HCT116 (cell line): ENCODE measurements around the gene GNPDA1. TPM values are rescaled to one million over a fixed set of nuclear protein-coding genes. Genes with fewer than 3 reads are reported as not detected.
"Not testable (repeated sequence)": the region's sequence is repeated elsewhere in the genome, so short reads cannot be mapped to it uniquely, and the experiment has no call there.

ENCODE experiments used
- ATAC-seq: fragments of 200-7000 bp; cut with Tn5 transposase; 2 replicates; pipeline ENCODE4 v1.9.1; 2020; ENCODE audit warnings: mild to moderate bottlenecking, moderate library complexity
- BruUV-seq: library from RNA; stranded (reverse); fragments of 400-500 nt; replicated peaks from 2 replicates; lab custom pipeline; 2021; lab: Mats Ljungman, UMichigan
- CTCF ChIA-PET: fragments of 300-600 bp; sonication (Branson Sonifier 250); formaldehyde crosslinking; loops from one replicate; lab custom pipeline; 2021; ENCODE audit warnings: antibody characterized with exemption; lab: Charles Lee
- POLR2A ChIA-PET: fragments of 300-600, 350-600 bp; sonication (Branson Sonifier 250); formaldehyde crosslinking; loops from one replicate; lab custom pipeline; 2021; ENCODE audit warnings: antibody characterized with exemption; lab: Charles Lee
- RAD21 ChIA-PET, 2 experiments: fragments of 300-600 bp; sonication (Branson Sonifier 250); formaldehyde crosslinking; loops; one replicate each; lab custom pipeline; 2023; ENCODE audit warnings: low total read pairs in 2 of 2; ENCODE audit not compliant: uncharacterized antibody in 2 of 2, unreplicated experiment in 2 of 2, low non-redundant PET in 1 of 2; lab: Charles Lee
- DNase-seq: peaks from one replicate; pipeline ENCODE4 v3.0.0-alpha.2; 2010; ENCODE audit warnings: low read depth, low spot score
- H2AFZ ChIP-seq: fragments of 200-600 bp; shearing (Covaris generic), sonication (generic); 2 replicates; pipeline ENCODE4 v1.6.1; 2017; ENCODE audit warnings: low read depth, mixed run types, mixed read lengths, antibody characterized with exemption, low read length; ENCODE audit not compliant: poor library complexity, severe bottlenecking
- H3K27ac ChIP-seq: 2 replicates; pipeline ENCODE4 v1.5.1; 2012; ENCODE audit warnings: low read depth, low read length
- H3K27me3 ChIP-seq: fragments of 200-600 bp; sonication (generic); 2 replicates; pipeline ENCODE4 v1.6.1; 2016; ENCODE audit warnings: mixed run types, low read length, mixed read lengths; ENCODE audit not compliant: insufficient read depth
- H3K36me3 ChIP-seq, 2 experiments: fragments of 200-500 bp in 1 of 2; fragments of 200-600 bp in 1 of 2; sonication (Bioruptor generic) in 1 of 2; sonication (generic) in 1 of 2; 2 replicates each; pipeline versions ENCODE4 v1.5.1 to v1.6.1; 2014 to 2016; ENCODE audit warnings: low read length in 2 of 2, inconsistent platforms in 1 of 2, mixed read lengths in 1 of 2, mixed run types in 1 of 2; ENCODE audit not compliant: insufficient read depth in 2 of 2, control insufficient read depth in 1 of 2
- H3K4me1 ChIP-seq, 2 experiments: fragments of 200-600 bp in 1 of 2; sonication (generic) in 1 of 2; 2 replicates each; pipeline versions ENCODE4 v1.5.1 to v1.6.1; 2012 to 2017; ENCODE audit warnings: low read length in 2 of 2, inconsistent platforms in 1 of 2, mild to moderate bottlenecking in 1 of 2, mixed read lengths in 1 of 2, mixed run types in 1 of 2, moderate library complexity in 1 of 2; ENCODE audit not compliant: insufficient read depth in 2 of 2, control insufficient read depth in 1 of 2
- H3K4me2 ChIP-seq: fragments of 200-600 bp; sonication (generic); 2 replicates; pipeline ENCODE4 v1.6.1; 2017; ENCODE audit warnings: mixed run types, low read length, mixed read lengths
- H3K4me3 ChIP-seq, 2 experiments: fragments of 200-600 bp in 1 of 2; sonication (generic) in 1 of 2; replicated peaks in 1 of 2; 2 replicates each; pipeline ENCODE4 v1.5.1; 2011 to 2016; ENCODE audit warnings: low read length in 2 of 2, control low read depth in 1 of 2, low read depth in 1 of 2, mild to moderate bottlenecking in 1 of 2, mixed read lengths in 1 of 2, mixed run types in 1 of 2
- H3K79me2 ChIP-seq: fragments of 200-600 bp; sonication (generic); 2 replicates; pipeline ENCODE4 v1.6.1; 2017; ENCODE audit warnings: mild to moderate bottlenecking, mixed run types, low read length, moderate library complexity, mixed read lengths; ENCODE audit not compliant: insufficient read depth
- H3K9ac ChIP-seq: fragments of 200-600 bp; sonication (generic); 2 replicates; pipeline ENCODE4 v1.6.1; 2016; ENCODE audit warnings: low read length, mixed read lengths
- H3K9me2 ChIP-seq: fragments of 200-600 bp; sonication (generic), shearing (Covaris generic); 2 replicates; pipeline ENCODE4 v1.6.1; 2017; ENCODE audit warnings: mixed run types, mild to moderate bottlenecking, moderate library complexity; ENCODE audit not compliant: insufficient read depth
- H3K9me3 ChIP-seq, 2 experiments: fragments of 200-500 bp in 1 of 2; fragments of 200-600 bp in 1 of 2; sonication (Bioruptor generic) in 1 of 2; sonication (generic) in 1 of 2; 2 replicates each; pipeline ENCODE4 v1.6.1; 2014 to 2017; ENCODE audit warnings: low read length in 2 of 2, mixed read lengths in 2 of 2, inconsistent platforms in 1 of 2, low read depth in 1 of 2, mild to moderate bottlenecking in 1 of 2, mixed run types in 1 of 2, moderate library complexity in 1 of 2; ENCODE audit not compliant: control insufficient read depth in 1 of 2, insufficient read depth in 1 of 2
- H4K20me1 ChIP-seq: fragments of 200-600 bp; sonication (generic), shearing (Covaris generic); 2 replicates; pipeline ENCODE4 v1.6.1; 2017; ENCODE audit warnings: mixed run types, mild to moderate bottlenecking, moderate library complexity; ENCODE audit not compliant: insufficient read depth
- ATF3 ChIP-seq: IDR thresholded peaks from 2 replicates; pipeline ENCODE4 v1.6.1; 2012
- CBX3 ChIP-seq: IDR thresholded peaks from 2 replicates; pipeline ENCODE4 v1.6.1; 2012; ENCODE audit warnings: low read depth
- CTCF ChIP-seq, 3 experiments: fragments of 200-600 bp in 1 of 3; sonication (generic) in 1 of 3; IDR thresholded peaks in 2 of 3; conservative IDR thresholded peaks in 1 of 3; 2 replicates each; pipeline ENCODE4 v1.5.1; 2012 to 2017; ENCODE audit warnings: low read depth in 2 of 3, low read length in 2 of 3, antibody characterized with exemption in 1 of 3, borderline replicate concordance in 1 of 3, control low read depth in 1 of 3, mild to moderate bottlenecking in 1 of 3, mixed read lengths in 1 of 3, mixed run types in 1 of 3, moderate library complexity in 1 of 3; ENCODE audit not compliant: insufficient read depth in 1 of 3
- EGR1 ChIP-seq: IDR thresholded peaks from 2 replicates; pipeline ENCODE4 v1.6.1; 2012; ENCODE audit warnings: low read depth
- ELF1 ChIP-seq: IDR thresholded peaks from 2 replicates; pipeline ENCODE4 v1.6.1; 2012; ENCODE audit warnings: low read depth, borderline replicate concordance
- JUND ChIP-seq: IDR thresholded peaks from 2 replicates; pipeline ENCODE4 v1.6.1; 2012
- MAX ChIP-seq: IDR thresholded peaks from 2 replicates; pipeline ENCODE4 v1.6.1; 2012
- RAD21 ChIP-seq: IDR thresholded peaks from 2 replicates; pipeline ENCODE4 v1.6.1; 2012; ENCODE audit warnings: low read depth, mild to moderate bottlenecking
- REST ChIP-seq: IDR thresholded peaks from 2 replicates; pipeline ENCODE4 v1.6.1; 2012; ENCODE audit warnings: low read depth
- SIN3A ChIP-seq: IDR thresholded peaks from 2 replicates; pipeline ENCODE4 v1.6.1; 2012; ENCODE audit warnings: low read depth
- SP1 ChIP-seq: IDR thresholded peaks from 2 replicates; pipeline ENCODE4 v1.6.1; 2012; ENCODE audit warnings: low read depth
- SRF ChIP-seq: IDR thresholded peaks from 2 replicates; pipeline ENCODE4 v1.6.1; 2012; ENCODE audit warnings: low read depth
- TCF7L2 ChIP-seq: IDR thresholded peaks from 2 replicates; pipeline ENCODE4 v1.7.0; 2011; ENCODE audit warnings: borderline replicate concordance, inconsistent platforms; ENCODE audit not compliant: insufficient read depth, insufficient read length; ENCODE audit errors: extremely low read depth
- ZBTB33 ChIP-seq: IDR thresholded peaks from 2 replicates; pipeline ENCODE4 v1.6.1; 2011; ENCODE audit warnings: mild to moderate bottlenecking, low read length, moderate library complexity; ENCODE audit not compliant: insufficient replicate concordance; ENCODE audit errors: extremely low read depth
- ZNF274 ChIP-seq: fragments of 200-500 bp; sonication (Bioruptor generic); IDR thresholded peaks from 2 replicates; pipeline ENCODE4 v1.6.1; 2014; ENCODE audit warnings: mild to moderate bottlenecking, low read depth, low read length, inconsistent platforms
- intact Hi-C: fragments of 100-400 bp; cut with micrococcal nuclease; formaldehyde crosslinking; loops from 2 replicates; pipeline ENCODE4 v1.10.0; 2022
- total RNA-seq: library from RNA; stranded (reverse); gene quantifications from one replicate; pipeline ENCODE4 v1.2.1, GENCODE V29; 2021; ENCODE audit not compliant: unreplicated experiment

Gene GNPDA1
- total RNA-seq, 1 experiment from 2014 or later = 45.6 TPM

GRCh38 chr5:142038735-142039134, 25.9 kb upstream of the GNPDA1 start:
- H3K9me2 ChIP-seq = no peaks in the 10 kb centered on the region
- H4K20me1 ChIP-seq = no peaks in the 10 kb centered on the region
- DNase-seq (no peak), ATAC-seq (no peak)
- RAD21 ChIA-PET = no interaction called here
- POLR2A ChIA-PET = no interaction called here
- H3K9ac ChIP-seq = no peak overlapping the region
- no peak for TF ChIP-seq MAX
- TF ChIP-seq ATF3 = no peak
- no peak for TF ChIP-seq SIN3A
- TF ChIP-seq CTCF (IDR thresholded peaks at IDR 0.05 in 2 of 3, conservative IDR thresholded peaks at IDR 0.05 in 1 of 3; ENCODE audit: borderline replicate concordance in 1 of 3, insufficient read depth in 1 of 3, low read depth in 2 of 3, low read length in 2 of 3) = no peak
- TF ChIP-seq SP1 = no peak
- no peak for TF ChIP-seq RAD21
- TF ChIP-seq ZNF274 = no peak
- TF ChIP-seq TCF7L2 = no peak
- TF ChIP-seq REST = no peak
- TF ChIP-seq EGR1 = no peak
- TF ChIP-seq SRF = no peak
- no peak for TF ChIP-seq CBX3
- TF ChIP-seq ZBTB33 = no peak
- no peak for TF ChIP-seq JUND
- no peak for TF ChIP-seq ELF1
- intact Hi-C loops = no loop called here
- BruUV-seq = no TSS peak
- no peaks in the 10 kb centered on the region for H3K9me3 ChIP-seq
- H2AFZ ChIP-seq = no peak overlapping the region
- CTCF ChIA-PET = no interaction called here
- no peak overlapping the region for H3K4me2 ChIP-seq
- no peaks in the 10 kb centered on the region for H3K79me2 ChIP-seq
- no peaks in the 10 kb centered on the region for H3K4me1 ChIP-seq
- no peak overlapping the region for H3K4me3 ChIP-seq
- no peaks in the 10 kb centered on the region for H3K36me3 ChIP-seq
- no peaks in the 10 kb centered on the region for H3K27me3 ChIP-seq
- no peak overlapping the region for H3K27ac ChIP-seq

GRCh38 chr5:142037599-142037998, 24.8 kb upstream of the GNPDA1 start:
- DNase-seq, H3K9me3 ChIP-seq, H4K20me1 ChIP-seq, H3K79me2 ChIP-seq, ATAC-seq, H3K4me3 ChIP-seq, H3K36me3 ChIP-seq, H3K9me2 ChIP-seq, H3K9ac ChIP-seq, intact Hi-C loops, H3K4me2 ChIP-seq, POLR2A ChIA-PET, CTCF ChIA-PET, H3K4me1 ChIP-seq, H3K27ac ChIP-seq, H3K27me3 ChIP-seq, H2AFZ ChIP-seq, BruUV-seq, RAD21 ChIA-PET: not testable (repeated sequence)
